ENCODE results near the gene TTC24.
"Not testable (repeated sequence)": the region's sequence is repeated elsewhere in the genome, so short reads cannot be mapped to it uniquely, and the experiment has no call there.

TTC24 gene

GRCh38 chr1:156589546-156589945 lies 10.0 kb downstream of the TTC24 start:
- DNase-seq: no peak

GRCh38 chr1:156590326-156591180 lies 11.0 kb downstream of the TTC24 start:
- DNase-seq: no peak

- no peak for DNase-seq
Measured at GRCh38 chr1:156591181-156591431, 11.6 kb downstream of the TTC24 start.

- DNase-seq: peak in 1 of 2 experiments; percentile 20
Measured at GRCh38 chr1:156591432-156592157, 12.1 kb downstream of the TTC24 start, which contains the start of gene NAXE. NAXE (plus strand) TSS chr1:156591776; CDS start chr1:156591805, 29 bp downstream.

- DNase-seq: no peak
Measured at GRCh38 chr1:156592158-156592909, 12.8 kb downstream of the TTC24 start.

GRCh38 chr1:156592910-156593660 lies 13.6 kb downstream of the TTC24 start:
- no peak for DNase-seq

GRCh38 chr1:156593661-156593989 lies 14.1 kb downstream of the TTC24 start:
- DNase-seq: no peak

- no peak for DNase-seq
Measured at GRCh38 chr1:156594190-156594589, 14.7 kb downstream of the TTC24 start.

GRCh38 chr1:156595016-156595415 lies 15.5 kb downstream of the TTC24 start:
- no peak for DNase-seq

- no peak for DNase-seq
Measured at GRCh38 chr1:156596426-156596825, 16.9 kb downstream of the TTC24 start.

- DNase-seq: no peak
Measured at GRCh38 chr1:156598125-156598524, 18.6 kb downstream of the TTC24 start.

- no peak for DNase-seq
Measured at GRCh38 chr1:156598731-156599432, 19.4 kb downstream of the TTC24 start.

- no peak for DNase-seq
Measured at GRCh38 chr1:156599811-156600210, 20.3 kb downstream of the TTC24 start.

GRCh38 chr1:156600733-156601121 lies 21.2 kb downstream of the TTC24 start:
- DNase-seq: no peak

- peak; percentile 46 to 91 for DNase-seq
Measured at GRCh38 chr1:156601122-156601830, 21.8 kb downstream of the TTC24 start, which contains the start of gene GPATCH4. GPATCH4 (minus strand) TSS chr1:156601479.

- DNase-seq: no peak
Measured at GRCh38 chr1:156601892-156602291, 22.4 kb downstream of the TTC24 start.

- DNase-seq: no peak
Measured at GRCh38 chr1:156602557-156602993, 23.1 kb downstream of the TTC24 start.

GRCh38 chr1:156607344-156607743 lies 27.8 kb downstream of the TTC24 start:
- DNase-seq: not testable (repeated sequence)

GRCh38 chr1:156608036-156608674 lies 28.6 kb downstream of the TTC24 start:
- peak; percentile 47 to 81 for DNase-seq

- no peak for DNase-seq
Measured at GRCh38 chr1:156608981-156609380, 29.5 kb downstream of the TTC24 start.

GRCh38 chr1:156610072-156610471 lies 30.5 kb downstream of the TTC24 start:
- DNase-seq: not testable (repeated sequence)

Data from cerebellar nuclear complex (tissue), 1 donor.